Mammary epithelial cell (primary cell): ENCODE results near the gene IL6ST.

Experiments used
- CTCF ChIP-seq, 2 donors: IDR thresholded peaks in 1 of 2; conservative IDR thresholded peaks in 1 of 2; 2 replicates each; pipeline ENCODE4 v1.5.1; 2011 to 2012; ENCODE audit warnings: inconsistent platforms in 2 of 2, low read length in 2 of 2, mild to moderate bottlenecking in 2 of 2, control low read depth in 1 of 2, low read depth in 1 of 2; ENCODE audit not compliant: insufficient read depth in 1 of 2; ENCODE audit errors: extremely low read depth in 1 of 2
- EZH2 ChIP-seq: IDR thresholded peaks from 2 replicates; pipeline ENCODE4 v1.6.1; 2012; ENCODE audit warnings: low read length, inconsistent platforms, borderline replicate concordance

- no peak for TF ChIP-seq CTCF (conservative IDR thresholded peaks at IDR 0.05 in 1 of 2, IDR thresholded peaks at IDR 0.05 in 1 of 2; ENCODE audit: extremely low read depth in 1 of 2, insufficient read depth in 1 of 2, low read depth in 1 of 2, low read length in 2 of 2)
- TF ChIP-seq EZH2: no peak
Observed at GRCh38 chr5:55900068-55900467, 94.7 kb downstream of the IL6ST start.
